Measurements from ENCODE around the gene CFLAR.

The CFLAR gene

GRCh38 chr2:201204655-201205514, 88.9 kb downstream of the CFLAR start:
- DNase-seq = no peak
- intact Hi-C loops (cut with DNase I) = no loop called here

DNA sequence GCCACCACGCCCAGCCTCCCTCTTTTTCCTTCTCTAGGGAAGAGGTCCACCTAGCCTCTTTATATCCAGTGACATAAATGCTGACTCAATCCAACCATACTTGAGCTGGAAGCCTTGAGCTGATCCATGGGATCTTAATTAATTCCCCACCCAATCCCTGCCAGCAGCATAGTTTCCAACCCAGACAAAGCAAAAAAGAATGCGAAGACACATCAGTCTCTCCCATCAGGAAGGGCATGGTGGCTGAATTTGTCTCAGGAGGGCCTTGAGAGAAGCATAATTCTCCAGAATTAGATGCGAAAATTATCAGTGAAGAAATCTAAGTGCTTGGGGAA, 89.5 kb downstream of the CFLAR start:
- intact Hi-C loops (cut with DNase I) = no loop called here
- no peak for DNase-seq

GRCh38 chr2:201208563-201209252, 92.7 kb downstream of the CFLAR start:
- DNase-seq = no peak
- intact Hi-C loops (cut with DNase I) = no loop called here

- no peak for DNase-seq
- intact Hi-C loops (cut with DNase I) = no loop called here
Measured at GRCh38 chr2:201215963-201216362, 100.0 kb downstream of the CFLAR start.

GRCh38 chr2:201216918-201217317, 101.0 kb downstream of the CFLAR start:
- DNase-seq = no peak
- intact Hi-C loops (cut with DNase I) = no loop called here

DNA sequence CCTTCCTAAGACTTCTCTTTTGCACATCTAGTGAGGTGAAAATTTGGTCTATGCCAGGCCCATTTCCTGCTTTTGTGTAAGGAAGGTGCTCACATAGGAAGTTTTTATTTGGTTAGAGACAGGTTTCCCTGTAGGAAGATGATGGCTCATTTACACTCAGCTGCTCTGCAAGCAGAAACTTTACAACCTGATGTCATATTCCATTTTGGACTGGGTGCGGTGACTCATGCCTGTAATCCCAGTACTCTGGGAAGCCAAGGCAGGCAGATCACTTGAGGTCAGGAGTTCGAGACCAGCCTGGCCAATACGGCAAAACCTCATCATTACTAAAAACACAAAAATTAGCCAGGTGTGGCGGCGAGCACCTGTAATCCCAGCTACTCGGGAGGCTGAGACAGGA, 102.8 kb downstream of the CFLAR start:
- intact Hi-C loops (cut with DNase I) = no loop called here
- no peak for DNase-seq

- DNase-seq = no peak
- intact Hi-C loops (cut with DNase I) = no loop called here
Measured at GRCh38 chr2:201219328-201220096, 103.5 kb downstream of the CFLAR start.

- intact Hi-C loops (cut with DNase I) = no loop called here
- no peak for DNase-seq
Measured at GRCh38 chr2:201220102-201220570, 104.2 kb downstream of the CFLAR start.

GRCh38 chr2:201223089-201224073, 107.4 kb downstream of the CFLAR start:
- intact Hi-C loops (cut with DNase I) = no loop called here
- no peak for DNase-seq
